ENCODE data around the gene APOBEC3F.
"Not testable (repeated sequence)": the region's sequence is repeated elsewhere in the genome, so short reads cannot be mapped to it uniquely, and the experiment has no call there.

APOBEC3F gene

DNA sequence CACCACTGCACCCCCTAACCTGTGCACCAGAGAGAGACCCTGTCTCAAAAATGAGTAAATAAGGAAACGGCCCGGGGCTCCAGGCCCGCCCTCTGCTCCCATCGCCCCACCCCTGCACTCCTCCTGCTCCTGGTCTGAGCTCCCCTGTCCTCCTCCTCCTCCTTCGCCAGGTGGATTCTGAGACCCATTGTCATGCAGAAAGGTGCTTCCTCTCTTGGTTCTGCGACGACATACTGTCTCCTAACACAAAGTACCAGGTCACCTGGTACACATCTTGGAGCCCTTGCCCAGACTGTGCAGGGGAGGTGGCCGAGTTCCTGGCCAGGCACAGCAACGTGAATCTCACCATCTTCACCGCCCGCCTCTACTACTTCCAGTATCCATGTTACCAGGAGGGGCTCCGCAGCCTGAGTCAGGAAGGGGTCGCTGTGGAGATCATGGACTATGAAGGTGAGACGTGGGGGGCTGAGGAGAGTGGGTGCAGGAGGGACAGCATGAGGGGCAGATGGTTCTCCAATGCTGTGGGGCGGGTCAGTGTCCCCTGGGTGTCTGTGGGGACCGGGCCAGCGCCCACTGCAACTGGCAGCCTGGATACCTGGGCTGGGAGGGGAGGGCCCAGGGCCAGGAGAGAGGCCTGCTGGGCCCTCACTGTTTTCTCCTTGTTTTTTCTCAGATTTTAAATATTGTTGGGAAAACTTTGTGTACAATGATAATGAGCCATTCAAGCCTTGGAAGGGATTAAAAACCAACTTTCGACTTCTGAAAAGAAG, 22.9 kb upstream of the APOBEC3F start:
- no peak for DNase-seq (ENCODE audit: extremely low spot score)
- POLR2A ChIA-PET = interaction anchor here (0.6 kb wide), 1 partner anchor 50 kb away, joined by 3 read pairs; no protein-coding TSS in a partner anchor
- TF ChIP-seq, protein P1, sequence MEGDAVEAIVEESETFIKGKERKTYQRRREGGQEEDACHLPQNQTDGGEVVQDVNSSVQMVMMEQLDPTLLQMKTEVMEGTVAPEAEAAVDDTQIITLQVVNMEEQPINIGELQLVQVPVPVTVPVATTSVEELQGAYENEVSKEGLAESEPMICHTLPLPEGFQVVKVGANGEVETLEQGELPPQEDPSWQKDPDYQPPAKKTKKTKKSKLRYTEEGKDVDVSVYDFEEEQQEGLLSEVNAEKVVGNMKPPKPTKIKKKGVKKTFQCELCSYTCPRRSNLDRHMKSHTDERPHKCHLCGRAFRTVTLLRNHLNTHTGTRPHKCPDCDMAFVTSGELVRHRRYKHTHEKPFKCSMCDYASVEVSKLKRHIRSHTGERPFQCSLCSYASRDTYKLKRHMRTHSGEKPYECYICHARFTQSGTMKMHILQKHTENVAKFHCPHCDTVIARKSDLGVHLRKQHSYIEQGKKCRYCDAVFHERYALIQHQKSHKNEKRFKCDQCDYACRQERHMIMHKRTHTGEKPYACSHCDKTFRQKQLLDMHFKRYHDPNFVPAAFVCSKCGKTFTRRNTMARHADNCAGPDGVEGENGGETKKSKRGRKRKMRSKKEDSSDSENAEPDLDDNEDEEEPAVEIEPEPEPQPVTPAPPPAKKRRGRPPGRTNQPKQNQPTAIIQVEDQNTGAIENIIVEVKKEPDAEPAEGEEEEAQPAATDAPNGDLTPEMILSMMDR (IDR thresholded peaks at IDR 0.05; ENCODE audit: control extremely low read depth, extremely low read depth, low read depth, missing control alignments) = no peak
- CTCF ChIA-PET = interaction anchor here (4.7 kb wide), 1 partner anchor 15 kb away, joined by 15 read pairs; no protein-coding TSS in a partner anchor

DNA sequence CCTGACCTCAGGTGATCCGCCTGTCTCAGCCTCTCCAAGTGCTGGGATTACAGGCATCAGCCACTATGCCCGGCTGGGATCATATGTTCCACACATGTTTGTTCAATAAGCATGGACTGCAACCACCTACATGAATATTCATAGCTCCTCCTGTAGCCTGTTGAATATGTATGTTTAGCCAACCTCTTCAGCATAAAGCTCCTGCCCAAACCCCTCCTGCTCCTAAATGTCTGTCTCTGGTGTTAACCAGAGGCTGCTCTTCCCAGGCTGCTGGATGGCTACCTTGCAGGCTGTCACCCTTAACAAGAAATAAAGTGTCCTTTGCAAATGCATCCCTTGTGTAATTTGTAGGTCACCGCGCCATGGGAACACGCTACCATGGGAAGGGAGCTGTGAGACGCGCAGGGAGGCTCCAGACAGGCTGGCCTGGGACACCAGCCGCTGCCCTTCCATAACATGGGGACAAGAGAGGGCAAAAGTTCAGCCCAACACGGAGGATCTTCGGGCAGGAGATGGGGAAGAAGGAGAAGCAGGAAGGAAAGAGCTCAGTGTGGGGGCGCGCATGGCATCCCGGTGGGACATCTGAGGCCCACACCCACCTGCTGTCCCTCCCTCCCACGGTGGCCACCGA, 20.5 kb upstream of the APOBEC3F start:
- CTCF ChIA-PET = interaction anchor here (0.9 to 1.2 kb wide), 2 partner anchors 29 to 150 kb away, joined by 3 to 4 read pairs; no protein-coding TSS in a partner anchor
- DNase-seq (ENCODE audit: extremely low spot score); POLR2A ChIA-PET: not testable (repeated sequence)

DNA sequence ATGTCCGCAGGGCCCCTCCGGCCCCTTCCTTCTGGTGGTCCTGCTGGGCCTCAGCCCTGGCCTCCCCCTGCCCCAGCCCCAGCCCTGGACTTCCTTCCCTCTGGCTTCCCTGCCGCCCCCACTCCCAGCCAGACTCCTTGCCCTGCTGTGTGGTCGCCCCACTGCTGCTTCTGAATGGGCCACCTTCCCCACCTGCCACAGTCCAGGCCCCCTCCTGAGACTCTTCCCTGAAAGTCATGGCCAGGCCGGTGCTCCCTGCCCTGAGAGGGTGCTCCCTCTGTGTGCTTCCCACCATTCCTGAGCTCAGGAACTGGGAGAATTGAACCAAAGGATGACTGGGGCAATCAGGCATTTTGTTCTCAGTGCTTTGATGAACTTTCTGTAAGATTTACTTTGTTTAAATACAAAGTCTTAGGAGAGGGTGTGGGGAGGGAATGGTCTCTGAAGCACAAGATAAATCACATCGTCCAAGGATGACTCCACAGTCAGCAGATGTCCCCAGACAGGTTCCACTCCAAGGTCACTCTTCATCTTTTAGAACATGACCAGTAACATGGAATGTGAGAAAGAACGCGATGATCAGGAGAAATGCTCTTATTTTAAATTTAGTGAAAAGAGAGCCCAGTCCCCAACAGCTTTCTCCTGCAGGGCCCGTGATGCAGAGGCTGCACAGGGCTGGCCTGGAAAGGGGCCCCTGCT, 19.0 kb upstream of the APOBEC3F start:
- ChIA-PET CTCF (interaction anchor here (0.8 to 1.6 kb wide), 3 partner anchors 18 to 253 kb away, joined by 3 to 5 read pairs (median 3); no protein-coding TSS in a partner anchor), POLR2A (no interaction called here)
- TF ChIP-seq, protein P1 (IDR thresholded peaks at IDR 0.05; ENCODE audit: control extremely low read depth, extremely low read depth, low read depth, missing control alignments) = no peak
- DNase-seq (ENCODE audit: extremely low spot score) = no peak

DNA sequence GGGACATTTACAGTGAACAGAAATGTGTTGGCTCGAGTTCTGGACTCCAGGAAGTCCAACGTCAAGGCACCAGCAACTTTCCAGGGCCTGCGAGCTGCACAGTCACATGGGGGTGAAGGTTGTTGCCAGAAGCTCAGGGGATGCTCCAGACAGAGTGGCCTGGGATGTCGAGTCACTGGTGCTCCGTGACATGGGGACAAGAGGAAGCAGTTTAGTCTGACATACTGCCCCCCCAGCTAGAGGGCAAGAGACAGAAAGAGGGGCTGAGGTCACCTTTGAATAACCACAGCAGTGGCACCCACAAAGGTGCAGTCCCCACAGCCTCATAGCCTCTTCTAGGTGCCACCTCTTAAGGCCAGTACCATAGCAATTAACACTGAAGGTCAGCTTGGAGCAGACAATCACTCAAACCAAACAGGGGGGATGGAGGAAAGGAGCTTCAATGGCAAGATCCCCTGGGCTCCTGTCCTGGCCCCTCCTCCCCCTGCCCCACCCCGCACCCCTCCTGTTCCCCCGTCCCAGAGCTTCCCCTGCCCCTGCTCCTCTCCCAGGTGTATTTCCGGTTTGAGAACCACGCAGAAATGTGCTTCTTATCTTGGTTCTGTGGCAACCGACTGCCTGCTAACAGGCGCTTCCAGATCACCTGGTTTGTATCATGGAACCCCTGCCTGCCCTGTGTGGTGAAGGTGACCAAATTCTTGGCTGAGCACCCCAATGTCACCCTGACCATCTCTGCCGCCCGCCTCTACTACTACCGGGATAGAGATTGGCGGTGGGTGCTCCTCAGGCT, 15.9 kb upstream of the APOBEC3F start:
- no peak for DNase-seq (ENCODE audit: extremely low spot score)
- ChIA-PET CTCF (no interaction called here), POLR2A (no interaction called here)
- TF ChIP-seq, protein P1 (IDR thresholded peaks at IDR 0.05; ENCODE audit: control extremely low read depth, extremely low read depth, low read depth, missing control alignments) = no peak

DNA sequence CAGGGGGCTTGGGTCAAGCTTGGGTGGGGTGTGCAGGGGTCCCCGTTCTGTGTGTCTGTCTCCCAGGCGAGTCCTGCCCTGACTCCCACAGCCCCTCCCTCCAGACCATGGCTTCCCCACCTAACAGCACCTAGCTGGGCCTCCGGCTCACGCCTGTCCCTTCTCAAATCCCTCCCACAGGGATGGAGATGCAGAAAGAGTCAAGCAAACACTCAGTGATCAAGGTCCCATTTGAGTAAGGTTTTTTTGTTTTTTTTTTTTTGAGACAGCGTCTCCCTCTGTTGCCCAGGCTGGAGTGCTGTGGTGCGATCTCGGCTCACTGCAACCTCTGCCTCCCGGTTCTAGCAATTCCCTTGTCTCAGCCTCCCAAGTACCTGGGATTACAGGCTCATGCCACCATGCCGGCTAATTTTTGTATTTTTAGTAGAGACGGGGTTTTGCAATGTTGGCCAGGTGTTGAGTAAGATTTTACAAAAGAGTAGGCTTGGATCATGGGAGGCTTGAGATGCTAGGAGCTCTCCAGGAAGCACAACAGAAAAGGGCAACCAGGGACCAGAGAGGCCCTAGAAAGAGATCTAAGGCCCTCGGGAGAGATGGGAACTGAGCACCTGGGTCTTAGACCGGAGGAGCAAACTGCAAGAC, 14.0 kb upstream of the APOBEC3F start:
- no peak for DNase-seq (ENCODE audit: extremely low spot score)
- ChIA-PET CTCF (no interaction called here), POLR2A (interaction anchor here (0.5 kb wide), 1 partner anchor 62 kb away, joined by 3 read pairs; no protein-coding TSS in a partner anchor)
- TF ChIP-seq, protein P1 (IDR thresholded peaks at IDR 0.05; ENCODE audit: control extremely low read depth, extremely low read depth, low read depth, missing control alignments) = no peak

DNA sequence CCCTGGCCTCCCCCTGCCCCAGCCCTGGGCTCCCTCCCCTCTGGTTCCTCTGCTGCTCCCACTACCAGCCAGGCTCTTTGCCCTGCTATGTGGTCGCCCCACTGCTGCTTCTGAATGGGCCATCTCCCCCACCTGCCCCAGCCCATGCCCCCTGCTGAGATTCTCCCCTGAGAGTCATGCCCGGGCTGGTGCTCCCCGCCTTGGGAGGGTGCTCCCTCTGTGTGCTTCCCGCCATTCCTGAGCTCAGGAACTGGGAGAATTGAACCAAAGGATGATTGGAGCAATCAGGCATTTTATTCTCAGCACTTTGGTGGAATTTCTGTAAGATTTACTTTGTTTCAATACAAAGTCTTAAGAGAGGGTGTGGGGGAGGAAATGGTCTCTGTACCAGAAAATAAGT, 12.9 kb upstream of the APOBEC3F start:
- TF ChIP-seq, protein P1 (IDR thresholded peaks at IDR 0.05; ENCODE audit: control extremely low read depth, extremely low read depth, low read depth, missing control alignments) = no peak
- POLR2A ChIA-PET = interaction anchor here (0.6 kb wide), 2 partner anchors 86 to 959 kb away, joined by 3 to 5 read pairs; no protein-coding TSS in a partner anchor
- CTCF ChIA-PET = interaction anchor here (1.1 kb wide), 1 partner anchor 12 kb away, joined by 3 read pairs; no protein-coding TSS in a partner anchor
- DNase-seq (ENCODE audit: extremely low spot score) = no peak
